ENCODE measurements around the gene RNPS1.

- no peak for TF ChIP-seq CTCF (conservative IDR thresholded peaks at IDR 0.05; ENCODE audit: low read length)
- TF ChIP-seq EZH2phosphoT487 (IDR thresholded peaks at IDR 0.05; ENCODE audit: borderline replicate concordance, low read depth, low read length) = no peak
These were observed 30.8 kb downstream of the RNPS1 start for GRCh38 chr16:2237102-2237482.

Measured in OCI-LY7 (cell line).